GM06990 (cell line): Measurements from ENCODE around the gene BAD.

Experiments used
- DNase-seq: peaks from one replicate; pipeline ENCODE4 v3.0.0-alpha.2; 2011; ENCODE audit not compliant: insufficient read length; ENCODE audit errors: extremely low read depth
- H3K27me3 ChIP-seq: replicated peaks from 2 replicates; pipeline ENCODE4 v1.6.0; 2011; ENCODE audit warnings: low read length; ENCODE audit not compliant: control insufficient read depth, insufficient read depth
- H3K36me3 ChIP-seq: 2 replicates; pipeline ENCODE4 v1.5.1; 2011; ENCODE audit warnings: low read length; ENCODE audit not compliant: control insufficient read depth, insufficient read depth
- H3K4me3 ChIP-seq: replicated peaks from 2 replicates; pipeline ENCODE4 v1.5.1; 2011; ENCODE audit warnings: low read depth, mild to moderate bottlenecking, control low read depth, low read length
- TF ChIP-seq, protein P1 (sequence below): IDR thresholded peaks from 2 replicates; pipeline ENCODE4 v1.5.1; 2011; ENCODE audit warnings: low read length, control low read depth, mild to moderate bottlenecking, inconsistent platforms; ENCODE audit not compliant: insufficient read depth, poor library complexity, severe bottlenecking

Gene BAD

DNA sequence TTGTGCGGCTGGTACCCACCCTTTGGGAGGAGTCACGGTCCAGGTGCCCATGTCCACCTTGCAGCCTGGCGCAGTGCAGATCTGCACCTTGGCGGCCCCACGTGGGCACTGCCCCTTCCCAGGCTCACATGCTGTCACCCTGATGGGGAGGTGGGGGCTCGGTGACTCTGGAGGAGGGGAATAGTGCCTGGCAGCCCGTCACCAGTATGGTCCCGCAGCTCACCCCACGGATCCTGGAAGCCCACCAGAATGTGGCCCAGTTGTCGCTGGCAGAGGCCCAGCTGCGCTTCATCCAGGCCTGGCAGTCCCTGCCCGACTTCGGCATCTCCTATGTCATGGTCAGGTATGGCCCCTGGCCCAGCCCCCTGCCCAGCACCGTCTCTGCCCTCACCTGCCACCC is 63.7 kb downstream of the BAD start:
- H3K27me3 ChIP-seq, result no peaks in the 10 kb centered on the region
- no peak for DNase-seq
- H3K36me3 ChIP-seq, result peaks cover 43% of the 10 kb centered on the region
- TF ChIP-seq, protein P1, sequence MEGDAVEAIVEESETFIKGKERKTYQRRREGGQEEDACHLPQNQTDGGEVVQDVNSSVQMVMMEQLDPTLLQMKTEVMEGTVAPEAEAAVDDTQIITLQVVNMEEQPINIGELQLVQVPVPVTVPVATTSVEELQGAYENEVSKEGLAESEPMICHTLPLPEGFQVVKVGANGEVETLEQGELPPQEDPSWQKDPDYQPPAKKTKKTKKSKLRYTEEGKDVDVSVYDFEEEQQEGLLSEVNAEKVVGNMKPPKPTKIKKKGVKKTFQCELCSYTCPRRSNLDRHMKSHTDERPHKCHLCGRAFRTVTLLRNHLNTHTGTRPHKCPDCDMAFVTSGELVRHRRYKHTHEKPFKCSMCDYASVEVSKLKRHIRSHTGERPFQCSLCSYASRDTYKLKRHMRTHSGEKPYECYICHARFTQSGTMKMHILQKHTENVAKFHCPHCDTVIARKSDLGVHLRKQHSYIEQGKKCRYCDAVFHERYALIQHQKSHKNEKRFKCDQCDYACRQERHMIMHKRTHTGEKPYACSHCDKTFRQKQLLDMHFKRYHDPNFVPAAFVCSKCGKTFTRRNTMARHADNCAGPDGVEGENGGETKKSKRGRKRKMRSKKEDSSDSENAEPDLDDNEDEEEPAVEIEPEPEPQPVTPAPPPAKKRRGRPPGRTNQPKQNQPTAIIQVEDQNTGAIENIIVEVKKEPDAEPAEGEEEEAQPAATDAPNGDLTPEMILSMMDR, result no peak
- H3K4me3 ChIP-seq, result no peak overlapping the region

DNA sequence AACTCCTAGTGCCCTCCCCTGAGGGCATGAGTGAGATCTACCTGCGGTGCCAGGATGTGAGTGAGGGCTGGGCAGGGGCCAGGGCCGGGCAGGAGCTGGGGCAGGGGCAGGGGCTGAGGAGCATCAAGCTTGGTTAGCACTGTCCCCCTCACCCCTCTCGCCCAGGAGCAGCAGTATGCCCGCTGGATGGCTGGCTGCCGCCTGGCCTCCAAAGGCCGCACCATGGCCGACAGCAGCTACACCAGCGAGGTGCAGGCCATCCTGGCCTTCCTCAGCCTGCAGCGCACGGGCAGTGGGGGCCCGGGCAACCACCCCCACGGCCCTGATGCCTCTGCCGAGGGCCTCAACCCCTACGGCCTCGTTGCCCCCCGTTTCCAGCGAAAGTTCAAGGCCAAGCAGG is 64.2 kb downstream of the BAD start:
- TF ChIP-seq, protein P1, result no peak
- Histone ChIP-seq H3K36me3 (peaks cover 43% of the 10 kb centered on the region), H3K27me3 (no peaks in the 10 kb centered on the region), H3K4me3 (no peak overlapping the region)
- no peak for DNase-seq
